NB4 (cell line): Measurements from ENCODE around the gene GRK2.
"Not testable (repeated sequence)": the region's sequence is repeated elsewhere in the genome, so short reads cannot be mapped to it uniquely, and the experiment has no call there.

Source experiments
- DNase-seq: peaks from one replicate; pipeline ENCODE4 v3.0.0; 2010; ENCODE audit warnings: low read depth
- H3K4me3 ChIP-seq: one replicate; pipeline ENCODE4 v1.5.1; 2011; ENCODE audit warnings: mild to moderate bottlenecking, low read depth, low read length, moderate library complexity
- CTCF ChIP-seq: IDR thresholded peaks from one replicate; pipeline ENCODE4 v1.5.1; 2012; ENCODE audit warnings: low read depth, low read length
- MAX ChIP-seq: IDR thresholded peaks from 2 replicates; pipeline ENCODE4 v1.6.1; 2011; ENCODE audit warnings: low read depth, low read length
- MYC ChIP-seq: IDR thresholded peaks from 2 replicates; pipeline ENCODE4 v1.6.1; 2011; ENCODE audit warnings: low read depth, low read length
- POLR2A ChIP-seq: IDR thresholded peaks from 2 replicates; pipeline ENCODE4 v1.6.1; 2011; ENCODE audit warnings: mild to moderate bottlenecking; ENCODE audit not compliant: insufficient read length; ENCODE audit errors: extremely low read depth

GRK2 gene

GRCh38 chr11:67266449-67267187 is at the start of gene GRK2:
Gene GRK2 (plus strand): TSS chr11:67266473. CDS start chr11:67266700, 227 bp downstream.
- DNase-seq = peak; percentile 74
- H3K4me3 ChIP-seq = peak within 1 kb of the TSS; percentile 89
- TF ChIP-seq MYC (no peak), POLR2A (peak; percentile 38)

GRCh38 chr11:67227726-67228125 is 38.5 kb upstream of the GRK2 start:
- H3K4me3 ChIP-seq = no peak overlapping the region
- TF ChIP-seq MYC (no peak), CTCF (no peak), MAX (no peak), POLR2A (no peak)
- DNase-seq = no peak

GRCh38 chr11:67230406-67230805 is 35.9 kb upstream of the GRK2 start:
- no peak overlapping the region for H3K4me3 ChIP-seq
- peak; percentile 28 for DNase-seq
- TF ChIP-seq POLR2A (no peak), CTCF (no peak), MYC (no peak), MAX (no peak)

GRCh38 chr11:67230886-67231285 is 35.4 kb upstream of the GRK2 start:
- H3K4me3 ChIP-seq = no peak overlapping the region
- TF ChIP-seq MYC (no peak), CTCF (no peak), POLR2A (no peak), MAX (no peak)
- no peak for DNase-seq

GRCh38 chr11:67233584-67234190 is 32.6 kb upstream of the GRK2 start:
- TF ChIP-seq MAX (no peak), POLR2A (no peak), MYC (no peak), CTCF (no peak)

GRCh38 chr11:67234571-67234970 is 31.7 kb upstream of the GRK2 start:
- not testable (repeated sequence) for H3K4me3 ChIP-seq, DNase-seq

More at GRCh38 chr11:67233584-67234190, 32.6 kb upstream of the GRK2 start:
- no peak overlapping the region for H3K4me3 ChIP-seq
- no peak for DNase-seq

GRCh38 chr11:67237574-67237973 is 28.7 kb upstream of the GRK2 start:
- DNase-seq = no peak

More at GRCh38 chr11:67237574-67237973, 28.7 kb upstream of the GRK2 start:
- no peak overlapping the region for H3K4me3 ChIP-seq
- TF ChIP-seq CTCF (no peak), POLR2A (no peak), MYC (no peak), MAX (no peak)
